Immature natural killer cell (primary cell): ENCODE results near the gene RBKS. TPM values are rescaled to one million over a fixed set of nuclear protein-coding genes. Genes with fewer than 3 reads are reported as not detected.
"Not testable (repeated sequence)": the region's sequence is repeated elsewhere in the genome, so short reads cannot be mapped to it uniquely, and the experiment has no call there.

Source experiments
- DNase-seq, 3 donors: peaks; one replicate each; pipeline ENCODE4 v3.0.0; 2022; ENCODE audit warnings: mixed read lengths in 1 of 3
- H3K27ac Mint-ChIP-seq, 6 donors: one replicate each; pipeline ENCODE4 v1.8.0; 2020; ENCODE audit warnings: mixed read lengths in 6 of 6, mild to moderate bottlenecking in 5 of 6, inconsistent platforms in 4 of 6, moderate library complexity in 3 of 6
- H3K27me3 Mint-ChIP-seq, 3 donors: one replicate each; pipeline ENCODE4 v1.8.0; 2020 to 2021; ENCODE audit warnings: low read depth in 3 of 3, mild to moderate bottlenecking in 3 of 3, mixed read lengths in 3 of 3, moderate library complexity in 3 of 3, inconsistent platforms in 1 of 3
- H3K36me3 Mint-ChIP-seq, 3 donors: one replicate each; pipeline ENCODE4 v1.8.0; 2020; ENCODE audit warnings: mixed read lengths in 3 of 3, inconsistent platforms in 2 of 3, mild to moderate bottlenecking in 2 of 3
- H3K4me1 Mint-ChIP-seq, 2 donors: one replicate each; pipeline ENCODE4 v1.8.0; 2020; ENCODE audit warnings: inconsistent platforms in 2 of 2, mild to moderate bottlenecking in 2 of 2, mixed read lengths in 2 of 2, moderate library complexity in 1 of 2
- H3K4me3 Mint-ChIP-seq, 5 donors: one replicate each; pipeline ENCODE4 v1.8.0; 2020; ENCODE audit warnings: mild to moderate bottlenecking in 5 of 5, mixed read lengths in 5 of 5, inconsistent platforms in 3 of 5, moderate library complexity in 3 of 5
- H3K9me3 Mint-ChIP-seq, 6 donors: one replicate each; pipeline ENCODE4 v1.8.0; 2020; ENCODE audit warnings: mild to moderate bottlenecking in 6 of 6, mixed read lengths in 6 of 6, inconsistent platforms in 4 of 6, moderate library complexity in 3 of 6
- polyA plus RNA-seq, 3 donors: library from polyadenylated mRNA; unstranded; fragments of 300-500 nt; fragmentation: Illumina TruSeq; gene quantifications; one replicate each; pipeline ENCODE4 v1.2.3, GENCODE V29; 2021

Gene RBKS
- polyA plus RNA-seq, 3 donors from 2014 or later = 1.3 to 3.4 (median 2.9) TPM

GRCh38 chr2:27893006-27893405 is 2.8 kb upstream of the RBKS start:
- DNase-seq = no peak
- Mint-ChIP-seq H3K27ac (peak overlapping the region in 5 of 6 donors; percentile 61 to 100 (median 99)), H3K9me3 (peaks cover 0 to 6% (median 0%) of the 10 kb centered on the region in 6 donors), H3K4me1 (peaks cover 32 to 58% of the 10 kb centered on the region in 2 donors), H3K36me3 (peaks cover 0 to 24% (median 10%) of the 10 kb centered on the region in 3 donors), H3K27me3 (peaks cover 16 to 22% (median 20%) of the 10 kb centered on the region in 3 donors), H3K4me3 (no peak overlapping the region)

GRCh38 chr2:27891673-27892105 is 1.5 kb upstream of the RBKS start:
- peak in 1 of 3 donors; percentile 7 for DNase-seq
- Mint-ChIP-seq H3K27me3 (peaks cover 16 to 22% (median 20%) of the 10 kb centered on the region in 3 donors), H3K9me3 (peaks cover 0 to 6% (median 0%) of the 10 kb centered on the region in 6 donors), H3K4me3 (peak overlapping the region; percentile 93 to 100 (median 99)), H3K27ac (peak overlapping the region; percentile 99 to 100 (median 100)), H3K36me3 (peaks cover 0 to 11% (median 1%) of the 10 kb centered on the region in 3 donors), H3K4me1 (peaks cover 30 to 49% of the 10 kb centered on the region in 2 donors)

GRCh38 chr2:27890924-27891672 is 911 bp upstream of the RBKS start:
- Mint-ChIP-seq H3K4me3 (peak overlapping the region; percentile 93 to 100 (median 99)), H3K27ac (peak overlapping the region; percentile 99 to 100 (median 100)), H3K4me1 (peaks cover 30 to 49% of the 10 kb centered on the region in 2 donors), H3K27me3 (peaks cover 16 to 22% (median 20%) of the 10 kb centered on the region in 3 donors), H3K36me3 (peaks cover 0 to 6% (median 0%) of the 10 kb centered on the region in 3 donors), H3K9me3 (peaks cover 0 to 6% (median 0%) of the 10 kb centered on the region in 6 donors)
- DNase-seq = peak; percentile 96 to 97 (median 96)

DNA sequence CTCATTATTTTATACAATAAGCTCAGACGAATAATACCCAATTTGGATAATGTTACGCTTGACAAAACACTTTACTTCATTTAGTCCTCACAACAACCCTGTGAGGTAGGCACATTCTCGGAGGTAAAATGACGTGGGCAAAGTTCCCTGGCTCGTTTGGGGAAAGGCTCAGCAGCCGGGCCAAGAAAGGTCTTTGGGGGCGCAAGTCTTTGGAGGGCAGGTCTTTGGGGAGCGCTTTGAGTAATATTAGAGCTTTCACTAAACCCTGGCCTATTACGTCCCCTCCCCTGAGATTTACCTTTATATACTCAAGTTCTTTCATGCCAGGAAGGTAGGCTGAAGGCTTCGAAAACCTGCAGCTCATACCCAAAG is 427 bp downstream of the RBKS start:
- Mint-ChIP-seq H3K4me1 (peaks cover 30 to 48% of the 10 kb centered on the region in 2 donors), H3K27ac (peak overlapping the region; percentile 99 to 100 (median 100))
- DNase-seq = no peak

GRCh38 chr2:27888790-27889189 is 1.4 kb downstream of the RBKS start:
- H3K27ac Mint-ChIP-seq = peak overlapping the region in 5 of 6 donors; percentile 8 to 100 (median 15)
- H3K36me3 Mint-ChIP-seq = no peaks in the 10 kb centered on the region
- peaks cover 0 to 6% (median 0%) of the 10 kb centered on the region in 6 donors for H3K9me3 Mint-ChIP-seq
- H3K27me3 Mint-ChIP-seq = peaks cover 16 to 22% (median 20%) of the 10 kb centered on the region in 3 donors
- no peak for DNase-seq
- H3K4me1 Mint-ChIP-seq = peaks cover 26 to 39% of the 10 kb centered on the region in 2 donors
- peak overlapping the region in 2 of 5 donors; percentile 15 to 20 for H3K4me3 Mint-ChIP-seq

More for the DNA sequence above, 427 bp downstream of the RBKS start:
- H3K9me3 Mint-ChIP-seq = peaks cover 0 to 6% (median 0%) of the 10 kb centered on the region in 6 donors
- H3K36me3 Mint-ChIP-seq = peaks cover 0 to 4% (median 0%) of the 10 kb centered on the region in 3 donors
- H3K27me3 Mint-ChIP-seq = peaks cover 16 to 22% (median 20%) of the 10 kb centered on the region in 3 donors
- peak overlapping the region; percentile 93 to 100 (median 99) for H3K4me3 Mint-ChIP-seq

- no peaks in the 10 kb centered on the region for H3K36me3 Mint-ChIP-seq
- peaks cover 16 to 22% (median 20%) of the 10 kb centered on the region in 3 donors for H3K27me3 Mint-ChIP-seq
- H3K27ac Mint-ChIP-seq = peak overlapping the region in 1 of 6 donors; percentile 100
- H3K4me3 Mint-ChIP-seq = no peak overlapping the region
- peaks cover 0 to 6% (median 0%) of the 10 kb centered on the region in 6 donors for H3K9me3 Mint-ChIP-seq
- H3K4me1 Mint-ChIP-seq = peaks cover 26 to 33% of the 10 kb centered on the region in 2 donors
- no peak for DNase-seq
Measured at GRCh38 chr2:27887830-27888229, 2.4 kb downstream of the RBKS start.

GRCh38 chr2:27887111-27887510 is 3.1 kb downstream of the RBKS start:
- H3K27ac Mint-ChIP-seq = peak overlapping the region in 4 of 6 donors; percentile 19 to 65 (median 36)
- H3K9me3 Mint-ChIP-seq = peaks cover 0 to 6% (median 0%) of the 10 kb centered on the region in 6 donors
- no peaks in the 10 kb centered on the region for H3K36me3 Mint-ChIP-seq
- H3K27me3 Mint-ChIP-seq = peaks cover 16 to 22% (median 20%) of the 10 kb centered on the region in 3 donors
- H3K4me3 Mint-ChIP-seq = no peak overlapping the region
- H3K4me1 Mint-ChIP-seq = peaks cover 20 to 26% of the 10 kb centered on the region in 2 donors
- DNase-seq = no peak

DNA sequence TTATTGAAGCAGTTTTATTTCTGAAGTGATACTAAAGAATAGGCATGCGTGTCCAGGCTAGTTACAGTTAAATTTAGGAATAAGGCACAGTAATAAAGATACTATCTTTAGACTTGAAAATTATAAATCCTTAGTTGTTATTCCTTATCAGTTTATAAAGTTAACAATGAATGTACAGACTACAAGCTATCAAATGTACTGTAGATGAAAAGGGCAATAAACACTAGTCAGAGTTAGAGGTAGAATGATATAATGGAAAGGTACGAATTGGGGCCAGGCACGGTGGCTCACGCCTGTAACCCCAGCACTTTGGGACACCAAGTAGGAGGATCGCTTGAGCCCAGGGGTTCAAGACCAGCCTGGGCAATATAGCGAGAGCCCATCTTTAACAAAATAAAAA is 3.9 kb downstream of the RBKS start:
- H3K27ac Mint-ChIP-seq = peak overlapping the region in 1 of 6 donors; percentile 48
- peaks cover 14 to 16% (median 15%) of the 10 kb centered on the region in 3 donors for H3K27me3 Mint-ChIP-seq
- H3K9me3 Mint-ChIP-seq = peaks cover 0 to 5% (median 0%) of the 10 kb centered on the region in 6 donors
- H3K4me1 Mint-ChIP-seq = peaks cover 16 to 18% of the 10 kb centered on the region in 2 donors
- H3K4me3 Mint-ChIP-seq = no peak overlapping the region
- H3K36me3 Mint-ChIP-seq = no peaks in the 10 kb centered on the region
- no peak for DNase-seq

DNA sequence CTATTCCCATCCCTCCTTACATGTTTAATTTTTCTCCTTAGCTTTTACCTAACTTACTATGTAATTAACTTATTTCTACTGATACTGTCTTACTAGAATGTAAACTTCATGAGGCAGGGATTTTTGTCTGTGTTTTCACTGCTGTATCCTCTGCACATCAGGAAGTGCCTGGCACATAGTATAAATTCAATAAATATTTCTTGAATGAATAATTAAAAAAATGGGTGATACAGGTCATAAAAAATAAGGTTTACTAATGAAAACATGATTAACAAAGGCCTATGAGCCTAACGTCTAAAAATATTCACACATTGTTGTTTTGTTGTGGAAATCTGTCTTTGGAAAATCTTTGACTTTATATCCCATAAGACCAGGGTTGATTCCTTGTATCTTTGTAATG is 4.5 kb downstream of the RBKS start:
- Mint-ChIP-seq H3K27me3 (peaks cover 7 to 10% (median 10%) of the 10 kb centered on the region in 3 donors), H3K36me3 (no peaks in the 10 kb centered on the region), H3K27ac (no peak overlapping the region), H3K4me1 (peaks cover 11 to 12% of the 10 kb centered on the region in 2 donors), H3K9me3 (no peaks in the 10 kb centered on the region), H3K4me3 (no peak overlapping the region)
- DNase-seq = no peak

GRCh38 chr2:27885234-27885633 is 5.0 kb downstream of the RBKS start:
- peaks cover 4 to 6% (median 6%) of the 10 kb centered on the region in 3 donors for H3K27me3 Mint-ChIP-seq
- DNase-seq = no peak
- H3K4me1 Mint-ChIP-seq = peaks cover 9% of the 10 kb centered on the region in 2 donors
- peak overlapping the region in 1 of 6 donors; percentile 42 for H3K27ac Mint-ChIP-seq
- no peak overlapping the region for H3K4me3 Mint-ChIP-seq
- H3K36me3 Mint-ChIP-seq = peaks cover 0 to 3% (median 0%) of the 10 kb centered on the region in 3 donors
- no peaks in the 10 kb centered on the region for H3K9me3 Mint-ChIP-seq

GRCh38 chr2:27884601-27885000 is 5.6 kb downstream of the RBKS start:
- Mint-ChIP-seq H3K4me3 (no peak overlapping the region), H3K36me3 (peaks cover 0 to 3% (median 0%) of the 10 kb centered on the region in 3 donors), H3K9me3 (no peaks in the 10 kb centered on the region), H3K4me1 (peaks cover 2 to 3% of the 10 kb centered on the region in 2 donors), H3K27me3 (peaks cover 0 to 4% (median 0%) of the 10 kb centered on the region in 3 donors), H3K27ac (no peak overlapping the region)
- DNase-seq = no peak

GRCh38 chr2:27882584-27882922 is 7.6 kb downstream of the RBKS start:
- not testable (repeated sequence) for H3K27ac Mint-ChIP-seq, H3K27me3 Mint-ChIP-seq, DNase-seq, H3K4me1 Mint-ChIP-seq, H3K36me3 Mint-ChIP-seq, H3K9me3 Mint-ChIP-seq, H3K4me3 Mint-ChIP-seq

DNA sequence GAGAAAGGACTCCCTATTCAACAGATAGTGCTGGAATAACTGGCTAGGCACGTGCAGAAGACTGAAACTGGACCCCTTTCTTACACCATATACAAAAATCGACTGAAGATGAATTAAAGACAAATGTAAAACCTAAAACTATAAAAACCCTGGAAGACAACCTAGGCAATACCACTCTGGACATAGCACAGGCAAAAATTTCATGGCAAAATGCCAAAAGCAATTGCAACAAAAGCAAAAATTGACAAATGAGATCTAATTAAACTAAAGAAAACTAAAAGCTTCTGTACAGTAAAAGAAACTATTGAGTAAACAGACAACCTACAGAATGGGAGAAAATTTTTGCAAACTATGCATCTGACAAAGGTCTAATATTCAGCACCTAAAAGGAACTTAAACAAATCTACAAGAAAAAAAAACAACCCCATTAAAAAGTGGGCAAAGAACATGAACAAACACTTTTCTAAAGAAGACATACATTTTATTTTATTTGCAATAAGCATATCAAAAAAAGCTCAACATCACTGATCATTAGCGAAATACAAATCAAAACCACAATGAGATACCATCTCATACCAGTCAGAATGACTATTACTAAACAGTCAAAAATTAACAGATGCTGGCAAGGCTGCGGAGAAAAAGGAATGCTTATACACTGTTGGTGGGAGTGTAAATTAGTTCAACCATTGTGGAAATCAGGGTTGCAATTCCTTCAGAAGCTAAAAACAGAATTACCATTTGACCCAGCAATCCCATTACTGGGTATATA is 8.2 kb downstream of the RBKS start:
- not testable (repeated sequence) for H3K9me3 Mint-ChIP-seq, DNase-seq, H3K4me1 Mint-ChIP-seq, H3K27me3 Mint-ChIP-seq, H3K4me3 Mint-ChIP-seq, H3K27ac Mint-ChIP-seq, H3K36me3 Mint-ChIP-seq
